ENCODE data around the gene LSM10. TPM values are rescaled to one million over a fixed set of nuclear protein-coding genes. Genes with fewer than 3 reads are reported as not detected.

LSM10 gene
- total and polyA plus RNA-seq, 9 of the 15 experiments (the other 6 are each of a cell fraction or from before 2014, with no cell fraction given), result 13.2 to 146 (median 68.9) TPM

DNA sequence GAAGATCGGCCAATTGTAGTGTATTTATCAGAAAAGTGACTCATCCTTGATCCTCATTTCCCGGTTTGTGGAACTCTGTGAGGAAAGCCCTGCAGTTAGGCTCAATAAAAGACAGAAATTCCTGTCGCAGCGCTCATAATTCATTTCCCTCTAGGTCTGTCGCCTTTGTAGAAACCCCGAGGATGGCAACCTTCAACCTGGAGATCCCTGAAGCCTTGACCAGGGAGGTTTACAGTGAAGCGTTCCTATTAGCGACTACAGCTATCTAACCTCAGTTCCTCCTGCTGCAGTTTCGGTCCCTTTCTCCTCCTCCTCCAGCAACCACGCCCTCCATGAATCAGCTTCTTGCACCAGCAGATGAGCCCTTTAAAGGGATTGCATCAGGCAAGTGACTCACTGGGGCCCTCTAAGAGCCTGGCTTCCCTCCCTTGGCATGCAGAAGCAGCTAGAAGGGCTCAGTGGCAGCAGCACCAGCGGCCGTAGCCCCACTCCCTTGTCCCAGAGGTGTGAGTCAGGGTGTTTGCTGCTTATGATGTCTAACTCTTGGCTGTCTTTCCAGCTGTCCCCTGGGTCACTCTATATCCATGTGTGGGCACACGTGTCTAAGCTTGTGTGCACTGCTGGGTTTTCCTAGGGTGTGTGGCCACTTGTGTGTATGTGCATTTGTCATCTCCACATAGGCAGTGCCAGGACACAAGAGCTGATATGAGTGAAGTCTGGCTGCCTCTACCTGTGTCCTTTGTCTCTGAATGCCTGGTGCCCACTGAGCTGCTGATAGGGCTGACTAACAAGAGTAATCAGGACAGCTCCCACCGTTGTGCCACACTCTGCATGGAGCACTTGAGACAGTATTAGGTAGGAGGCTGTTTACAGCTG is 11.2 kb downstream of the LSM10 start (continued):
- TF ChIP-seq ZNF609 (CRISPR knock-in tag; IDR thresholded peaks at IDR 0.05; ENCODE audit: borderline replicate concordance) (peak; percentile 92), U2AF1 (optimal IDR thresholded peaks at IDR 0.05; ENCODE audit: low read depth, low read length) (no peak), THAP7 (CRISPR knock-in tag; IDR thresholded peaks at IDR 0.05) (peak; percentile 40), HDAC8 (tag; IDR thresholded peaks at IDR 0.05) (peak; percentile 89), TAF1 (IDR thresholded peaks at IDR 0.05; ENCODE audit: control insufficient read depth, extremely low read depth, insufficient read depth, low read length, severe bottlenecking) (peak; percentile 88), TEAD2 (tag; IDR thresholded peaks at IDR 0.05) (peak; percentile 85), AFF1 (IDR thresholded peaks at IDR 0.05; ENCODE audit: low read depth in 1 of 2, partially characterized antibody in 2 of 2) (peak; percentile 73 to 90), E2F5 (CRISPR knock-in tag; IDR thresholded peaks at IDR 0.05) (peak; percentile 81; the same call in 1 of the 2 replicates), EGR1 (conservative IDR thresholded peaks at IDR 0.05) (no peak), ZNF766 (CRISPR knock-in tag; conservative IDR thresholded peaks at IDR 0.05) (peak; percentile 94), SAFB2 (IDR thresholded peaks at IDR 0.05; ENCODE audit: borderline replicate concordance, low read depth, low read length, severe bottlenecking) (no peak), ZBED1 (IDR thresholded peaks at IDR 0.05) (no peak), RBFOX2 (IDR thresholded peaks at IDR 0.05; ENCODE audit: low read depth, low read length) (peak; percentile 97)
- TF ChIP-seq, protein P1, sequence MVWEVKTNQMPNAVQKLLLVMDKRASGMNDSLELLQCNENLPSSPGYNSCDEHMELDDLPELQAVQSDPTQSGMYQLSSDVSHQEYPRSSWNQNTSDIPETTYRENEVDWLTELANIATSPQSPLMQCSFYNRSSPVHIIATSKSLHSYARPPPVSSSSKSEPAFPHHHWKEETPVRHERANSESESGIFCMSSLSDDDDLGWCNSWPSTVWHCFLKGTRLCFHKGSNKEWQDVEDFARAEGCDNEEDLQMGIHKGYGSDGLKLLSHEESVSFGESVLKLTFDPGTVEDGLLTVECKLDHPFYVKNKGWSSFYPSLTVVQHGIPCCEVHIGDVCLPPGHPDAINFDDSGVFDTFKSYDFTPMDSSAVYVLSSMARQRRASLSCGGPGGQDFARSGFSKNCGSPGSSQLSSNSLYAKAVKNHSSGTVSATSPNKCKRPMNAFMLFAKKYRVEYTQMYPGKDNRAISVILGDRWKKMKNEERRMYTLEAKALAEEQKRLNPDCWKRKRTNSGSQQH (CRISPR knock-in tag; IDR thresholded peaks at IDR 0.05), result peak; percentile 92

Data from K562 (cell line).